Neural progenitor cell (in vitro differentiated cells): ENCODE results near the gene TGDS. TPM values are rescaled to one million over a fixed set of nuclear protein-coding genes. Genes with fewer than 3 reads are reported as not detected.

Experiments
- DNase-seq: peaks from one replicate; pipeline ENCODE4 v3.0.0-alpha.2; 2016; ENCODE audit warnings: low spot score
- H2AFZ ChIP-seq: fragments of 200-600 bp; sonication (generic); replicated peaks from 2 replicates; pipeline ENCODE4 v1.6.1; 2016; ENCODE audit warnings: antibody characterized with exemption
- H3F3A ChIP-seq: fragments of 200-600 bp; sonication (generic); 2 replicates; pipeline ENCODE4 v1.6.1; 2016; ENCODE audit warnings: antibody characterized with exemption, low read depth
- H3K27ac ChIP-seq: fragments of 200-600 bp; sonication (generic); 2 replicates; pipeline ENCODE4 v1.5.1; 2016; ENCODE audit warnings: mild to moderate bottlenecking
- H3K27me3 ChIP-seq: fragments of 200-600 bp; sonication (generic); 2 replicates; pipeline ENCODE4 v1.6.1; 2016; ENCODE audit warnings: mild to moderate bottlenecking, moderate library complexity
- H3K36me3 ChIP-seq: fragments of 200-600 bp; sonication (generic); 2 replicates; pipeline ENCODE4 v1.5.1; 2016
- H3K4me1 ChIP-seq: fragments of 200-600 bp; sonication (generic); 2 replicates; pipeline ENCODE4 v1.6.1; 2016; ENCODE audit warnings: mixed run types
- H3K4me2 ChIP-seq: fragments of 200-600 bp; sonication (generic); 2 replicates; pipeline ENCODE4 v1.6.1; 2016
- H3K4me3 ChIP-seq: fragments of 200-600 bp; sonication (generic); 2 replicates; pipeline ENCODE4 v1.5.1; 2016
- H3K79me2 ChIP-seq: fragments of 200-600 bp; sonication (generic); 2 replicates; pipeline ENCODE4 v1.6.1; 2016; ENCODE audit warnings: low read depth
- H3K9ac ChIP-seq: fragments of 200-600 bp; sonication (generic); 2 replicates; pipeline ENCODE4 v1.6.1; 2016
- H3K9me3 ChIP-seq: fragments of 200-600 bp; sonication (generic); 2 replicates; pipeline ENCODE4 v1.5.1; 2016; ENCODE audit warnings: low read depth
- H4K20me1 ChIP-seq: fragments of 200-600 bp; sonication (generic); 2 replicates; pipeline ENCODE4 v1.6.1; 2016; ENCODE audit warnings: low read depth
- H3K27ac Mint-ChIP-seq: 3 replicates; pipeline ENCODE4 v1.8.0; 2021; ENCODE audit warnings: mixed read lengths
- H3K27me3 Mint-ChIP-seq: 2 replicates; pipeline ENCODE4 v1.8.0; 2022; ENCODE audit warnings: low read depth, mild to moderate bottlenecking, inconsistent platforms, moderate library complexity, mixed read lengths; ENCODE audit not compliant: insufficient read depth
- H3K36me3 Mint-ChIP-seq: 3 replicates; pipeline ENCODE4 v1.8.0; 2021; ENCODE audit warnings: mixed read lengths
- H3K4me1 Mint-ChIP-seq: 3 replicates; pipeline ENCODE4 v1.8.0; 2021; ENCODE audit warnings: mixed read lengths
- H3K4me3 Mint-ChIP-seq: 3 replicates; pipeline ENCODE4 v1.8.0; 2021; ENCODE audit warnings: mild to moderate bottlenecking, moderate library complexity, mixed read lengths
- H3K9me3 Mint-ChIP-seq: 3 replicates; pipeline ENCODE4 v1.8.0; 2020; ENCODE audit warnings: mixed read lengths
- CTCF ChIP-seq: fragments of 200-600 bp; sonication (generic); IDR thresholded peaks from 2 replicates; pipeline ENCODE4 v1.5.1; 2017; ENCODE audit warnings: antibody characterized with exemption, mild to moderate bottlenecking
- EZH2 ChIP-seq: fragments of 200-600 bp; sonication (generic); IDR thresholded peaks from 2 replicates; pipeline ENCODE4 v1.6.1; 2017; ENCODE audit warnings: antibody characterized with exemption, mild to moderate bottlenecking, moderate library complexity
- EZH2phosphoT487 ChIP-seq: fragments of 200-600 bp; sonication (generic); IDR thresholded peaks from 2 replicates; pipeline ENCODE4 v1.6.1; 2017; ENCODE audit warnings: antibody characterized with exemption
- total RNA-seq: library from RNA; depleted of rRNA; stranded (reverse); fragments of >200 nt; gene quantifications from 2 replicates; pipeline ENCODE4 v1.2.3, GENCODE V29; 2015; ENCODE audit warnings: low replicate concordance

Gene TGDS
- total RNA-seq, 1 donor from 2014 or later, result 41.2 TPM

GRCh38 chr13:94548821-94549231, 47.1 kb downstream of the TGDS start:
- Histone ChIP-seq H3F3A (peaks cover 44% of the 10 kb centered on the region), H3K9ac (peak overlapping the region; percentile 44), H2AFZ (peak overlapping the region; percentile 90), H3K36me3 (no peaks in the 10 kb centered on the region), H3K27me3 (peaks cover 5% of the 10 kb centered on the region), H4K20me1 (no peaks in the 10 kb centered on the region), H3K79me2 (no peaks in the 10 kb centered on the region), H3K4me3 (peak overlapping the region; percentile 60), H3K27ac (peak overlapping the region; percentile 90), H3K4me1 (peaks cover 17% of the 10 kb centered on the region), H3K9me3 (no peaks in the 10 kb centered on the region), H3K4me2 (peak overlapping the region; percentile 75)
- peaks cover 19% of the 10 kb centered on the region for H3K27me3 Mint-ChIP-seq
- peaks cover 36% of the 10 kb centered on the region for H3K4me1 Mint-ChIP-seq
- no peak for TF ChIP-seq EZH2
- peak; percentile 41 for TF ChIP-seq CTCF
- peak overlapping the region; percentile 17 for H3K27ac Mint-ChIP-seq
- H3K9me3 Mint-ChIP-seq, result peaks cover 7% of the 10 kb centered on the region
- H3K4me3 Mint-ChIP-seq, result peak overlapping the region; percentile 92
- peak; percentile 82 for DNase-seq
- H3K36me3 Mint-ChIP-seq, result peaks cover 4% of the 10 kb centered on the region

GRCh38 chr13:94548382-94548781, 47.6 kb downstream of the TGDS start:
- peaks cover 31% of the 10 kb centered on the region for H3K4me1 Mint-ChIP-seq
- Histone ChIP-seq H3K4me2 (peak overlapping the region; percentile 75), H3K9me3 (no peaks in the 10 kb centered on the region), H3K4me1 (peaks cover 17% of the 10 kb centered on the region), H3K9ac (no peak overlapping the region), H3K4me3 (peak overlapping the region; percentile 60), H3K79me2 (no peaks in the 10 kb centered on the region), H3K36me3 (no peaks in the 10 kb centered on the region), H4K20me1 (no peaks in the 10 kb centered on the region), H3K27ac (peak overlapping the region; percentile 90), H2AFZ (no peak overlapping the region), H3K27me3 (peaks cover 5% of the 10 kb centered on the region), H3F3A (peaks cover 44% of the 10 kb centered on the region)
- DNase-seq, result no peak
- TF ChIP-seq EZH2phosphoT487 (no peak), EZH2 (no peak), CTCF (no peak)
- peaks cover 7% of the 10 kb centered on the region for H3K9me3 Mint-ChIP-seq
- peak overlapping the region; percentile 92 for H3K4me3 Mint-ChIP-seq
- peaks cover 4% of the 10 kb centered on the region for H3K36me3 Mint-ChIP-seq
- peak overlapping the region; percentile 76 for H3K27ac Mint-ChIP-seq
- H3K27me3 Mint-ChIP-seq, result peaks cover 19% of the 10 kb centered on the region

GRCh38 chr13:94546061-94546839, 49.7 kb downstream of the TGDS start:
- Histone ChIP-seq H3K9ac (no peak overlapping the region), H3K27me3 (peaks cover 5% of the 10 kb centered on the region), H3F3A (peaks cover 44% of the 10 kb centered on the region), H2AFZ (no peak overlapping the region), H3K9me3 (no peaks in the 10 kb centered on the region), H3K4me3 (no peak overlapping the region), H3K27ac (peak overlapping the region; percentile 36), H3K79me2 (no peaks in the 10 kb centered on the region), H3K4me2 (peak overlapping the region; percentile 5), H3K4me1 (peaks cover 17% of the 10 kb centered on the region), H3K36me3 (no peaks in the 10 kb centered on the region), H4K20me1 (no peaks in the 10 kb centered on the region)
- peaks cover 15% of the 10 kb centered on the region for H3K27me3 Mint-ChIP-seq
- H3K36me3 Mint-ChIP-seq, result peaks cover 4% of the 10 kb centered on the region
- peaks cover 31% of the 10 kb centered on the region for H3K4me1 Mint-ChIP-seq
- peak; percentile 30 for DNase-seq
- no peak for TF ChIP-seq EZH2
- no peak for TF ChIP-seq CTCF
- TF ChIP-seq EZH2phosphoT487, result no peak
- H3K9me3 Mint-ChIP-seq, result peaks cover 7% of the 10 kb centered on the region
- no peak overlapping the region for H3K4me3 Mint-ChIP-seq
- no peak overlapping the region for H3K27ac Mint-ChIP-seq
